HG03521 (cell line): Measurements from ENCODE around the gene GP1BA.

Experiments
- ATAC-seq: cut with Tn5 transposase; IDR thresholded peaks from one replicate; pipeline ENCODE4 v1.9.1; 2021; ENCODE audit warnings: mild to moderate bottlenecking, moderate library complexity; ENCODE audit not compliant: unreplicated experiment

The GP1BA gene

GRCh38 chr17:4931963-4932362 is at the start of gene GP1BA:
Gene GP1BA (plus strand): TSS chr17:4932277. CDS start chr17:4932605, 328 bp downstream.
- no peak for ATAC-seq

- ATAC-seq: no peak
Measured at GRCh38 chr17:4884489-4884888, 47.6 kb upstream of the GP1BA start.

GRCh38 chr17:4886830-4887229 is 45.2 kb upstream of the GP1BA start:
- ATAC-seq: no peak

GRCh38 chr17:4887581-4887980 is 44.5 kb upstream of the GP1BA start:
- ATAC-seq: no peak

GRCh38 chr17:4891411-4892410 is 40.4 kb upstream of the GP1BA start:
- ATAC-seq: no peak

- ATAC-seq: no peak
Measured at GRCh38 chr17:4892499-4893221, 39.4 kb upstream of the GP1BA start.

- no peak for ATAC-seq
Measured at GRCh38 chr17:4893272-4893671, 38.8 kb upstream of the GP1BA start.

GRCh38 chr17:4893721-4894560 is 38.1 kb upstream of the GP1BA start:
- no peak for ATAC-seq

GRCh38 chr17:4895121-4895520 is 37.0 kb upstream of the GP1BA start:
- ATAC-seq: no peak

GRCh38 chr17:4895657-4896331 is 36.3 kb upstream of the GP1BA start:
- ATAC-seq: no peak

- ATAC-seq: no peak
Measured at GRCh38 chr17:4896332-4897197, 35.5 kb upstream of the GP1BA start.

GRCh38 chr17:4897198-4897687 is 34.8 kb upstream of the GP1BA start:
- ATAC-seq: no peak

- no peak for ATAC-seq
Measured at GRCh38 chr17:4897785-4898184, 34.3 kb upstream of the GP1BA start.

- ATAC-seq: no peak
Measured at GRCh38 chr17:4898351-4898750, 33.7 kb upstream of the GP1BA start.

GRCh38 chr17:4898927-4899326 is 33.1 kb upstream of the GP1BA start:
- no peak for ATAC-seq

GRCh38 chr17:4899341-4900230 is 32.5 kb upstream of the GP1BA start, which contains the start of gene C17orf107:
Gene C17orf107 (plus strand): TSS chr17:4899536. CDS start chr17:4899763, 227 bp downstream.
- no peak for ATAC-seq

GRCh38 chr17:4900231-4901107 is 31.6 kb upstream of the GP1BA start:
- no peak for ATAC-seq
